Natural killer cell (primary cell): ENCODE measurements around the gene TNS4. TPM values are rescaled to one million over a fixed set of nuclear protein-coding genes. Genes with fewer than 3 reads are reported as not detected.

ENCODE experiments used
- ATAC-seq, 3 donors: fragments of 150-1000 bp in 2 of 3; fragments of 200-7000 bp in 1 of 3; cut with Tn5 transposase; 1 replicate in 1 of 3; 2 replicates in 2 of 3; pipeline ENCODE4 v1.10.0; 2021; ENCODE audit warnings: mild to moderate bottlenecking in 2 of 3, moderate library complexity in 2 of 3
- DNase-seq, 2 donors: peaks; one replicate each; pipeline versions ENCODE4 v3.0.0 to v3.0.0-alpha.2; 2013 to 2021; ENCODE audit warnings: mixed read lengths in 1 of 2
- H3K27ac ChIP-seq: one replicate; pipeline ENCODE4 v1.5.1; 2013; ENCODE audit warnings: mild to moderate bottlenecking, low read length
- H3K27me3 ChIP-seq: one replicate; pipeline ENCODE4 v1.6.1; 2013; ENCODE audit warnings: low read length; ENCODE audit not compliant: control insufficient read depth, insufficient read depth
- H3K36me3 ChIP-seq: one replicate; pipeline ENCODE4 v1.6.1; 2013; ENCODE audit warnings: low read length; ENCODE audit not compliant: control insufficient read depth, insufficient read depth
- H3K4me1 ChIP-seq: one replicate; pipeline ENCODE4 v1.6.1; 2013; ENCODE audit warnings: low read length; ENCODE audit not compliant: control insufficient read depth, insufficient read depth
- H3K4me3 ChIP-seq: one replicate; pipeline ENCODE4 v1.5.1; 2013; ENCODE audit warnings: low read length
- H3K9me3 ChIP-seq: one replicate; pipeline ENCODE4 v1.6.1; 2013; ENCODE audit warnings: low read length; ENCODE audit not compliant: control insufficient read depth, insufficient read depth
- H3K27ac Mint-ChIP-seq, 2 donors: one replicate each; pipeline ENCODE4 v1.8.0; 2022; ENCODE audit warnings: mild to moderate bottlenecking in 2 of 2, mixed read lengths in 2 of 2, moderate library complexity in 1 of 2
- H3K27me3 Mint-ChIP-seq, 2 donors: one replicate each; pipeline ENCODE4 v1.8.0; 2022; ENCODE audit warnings: low read depth in 2 of 2, mixed read lengths in 2 of 2
- H3K36me3 Mint-ChIP-seq: one replicate; pipeline ENCODE4 v1.8.0; 2022; ENCODE audit warnings: mixed read lengths
- H3K4me1 Mint-ChIP-seq, 2 donors: one replicate each; pipeline ENCODE4 v1.8.0; 2022; ENCODE audit warnings: mixed read lengths in 2 of 2
- H3K4me3 Mint-ChIP-seq: one replicate; pipeline ENCODE4 v1.8.0; 2022; ENCODE audit warnings: mild to moderate bottlenecking, moderate library complexity, mixed read lengths
- H3K9me3 Mint-ChIP-seq, 2 donors: one replicate each; pipeline ENCODE4 v1.8.0; 2022; ENCODE audit warnings: mixed read lengths in 2 of 2
- CTCF ChIP-seq: fragments of 200-600 bp; IDR thresholded peaks from one replicate; pipeline ENCODE4 v1.8.0; 2022; ENCODE audit warnings: antibody characterized with exemption
- WGBS: methylation state at CpG from one replicate; pipeline ENCODE4 v1.1.7; 2013; ENCODE audit warnings: missing lambda C conversion rate; ENCODE audit not compliant: insufficient coverage; 5-methylcytosine and 5-hydroxymethylcytosine counted together
- intact Hi-C: fragments of 100-400 bp; cut with micrococcal nuclease; formaldehyde crosslinking; loops from one replicate; pipeline ENCODE4 v1.14.2; 2022
- total RNA-seq, 4 donors: library from RNA; stranded (reverse); fragments of 120-200 nt in 1 of 4; gene quantifications; one replicate each; pipeline versions ENCODE4 v1.2.3 to v1.2.4, GENCODE V29; 2013 to 2022

The TNS4 gene
- total RNA-seq, 3 donors from 2014 or later (not counting 1 experiment from before 2014, with no cell fraction given): 0.65 to 1.8 (median 0.94) TPM

DNA sequence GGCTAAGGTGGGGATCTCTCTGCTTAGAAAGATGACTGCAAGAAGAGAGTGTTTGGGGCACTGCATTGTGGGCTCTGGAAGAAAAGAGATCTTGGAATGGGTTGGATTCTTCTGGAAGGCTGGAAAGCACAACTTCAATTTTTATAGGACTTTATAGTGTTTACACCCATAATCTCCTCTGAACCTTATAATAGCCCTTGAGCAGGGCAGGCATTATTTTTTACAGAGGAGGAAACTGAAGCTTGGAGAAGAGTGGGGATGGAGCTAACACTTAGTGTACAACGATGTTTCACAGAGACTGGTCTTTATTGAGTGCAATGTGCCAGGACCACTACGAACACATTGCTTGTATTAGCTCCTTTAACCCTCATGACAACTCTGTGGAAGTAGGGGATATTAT lies 10.4 kb downstream of the TNS4 start:
- no peak overlapping the region for H3K4me3 ChIP-seq
- intact Hi-C loops: no loop called here
- Mint-ChIP-seq H3K27me3 (peaks cover 0 to 5% of the 10 kb centered on the region in 2 donors), H3K9me3 (no peaks in the 10 kb centered on the region), H3K4me1 (peaks cover 15 to 35% of the 10 kb centered on the region in 2 donors), H3K27ac (no peak overlapping the region), H3K4me3 (no peak overlapping the region), H3K36me3 (no peaks in the 10 kb centered on the region)
- 100% methylated on average over 2 of the region's 2 CpGs for WGBS
- H3K4me1 ChIP-seq: peaks cover 24% of the 10 kb centered on the region
- TF ChIP-seq CTCF: no peak
- ATAC-seq: no peak
- DNase-seq: no peak
- H3K27ac ChIP-seq: no peak overlapping the region
- no peaks in the 10 kb centered on the region for H3K27me3 ChIP-seq
- no peaks in the 10 kb centered on the region for H3K36me3 ChIP-seq
- H3K9me3 ChIP-seq: no peaks in the 10 kb centered on the region

DNA sequence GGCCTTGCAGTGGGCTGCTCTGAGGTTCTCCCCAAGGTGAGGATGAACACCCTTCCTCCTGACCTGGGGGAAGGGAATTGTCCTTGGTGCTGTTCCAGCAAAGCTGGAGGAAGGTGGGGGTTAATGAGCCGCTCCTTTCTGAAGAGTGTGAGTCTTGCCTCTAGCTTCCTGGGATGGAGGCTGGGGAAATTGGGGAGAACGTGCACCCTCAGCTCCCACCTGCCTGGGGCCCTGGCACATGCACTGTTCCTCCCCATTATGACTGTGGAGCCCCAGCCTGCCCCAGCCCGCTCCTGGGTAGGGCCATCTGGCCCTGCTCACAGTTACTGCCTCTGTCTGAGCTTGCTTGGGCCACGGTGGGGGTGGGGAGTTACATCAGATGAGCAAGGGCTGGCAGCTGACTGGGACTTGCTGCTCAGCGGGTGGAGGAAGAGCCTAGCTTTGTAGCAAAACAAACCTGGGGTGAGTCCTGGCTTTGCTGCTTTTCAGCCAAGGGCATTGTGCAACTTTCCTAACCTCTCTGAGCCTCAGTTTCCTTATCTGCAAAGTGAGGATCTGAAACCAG lies 11.1 kb downstream of the TNS4 start:
- Mint-ChIP-seq H3K36me3 (no peaks in the 10 kb centered on the region), H3K9me3 (no peaks in the 10 kb centered on the region), H3K27me3 (peaks cover 0 to 5% of the 10 kb centered on the region in 2 donors), H3K27ac (no peak overlapping the region), H3K4me3 (no peak overlapping the region), H3K4me1 (peaks cover 14 to 35% of the 10 kb centered on the region in 2 donors)
- no peak for TF ChIP-seq CTCF
- no peak for ATAC-seq
- no peaks in the 10 kb centered on the region for H3K27me3 ChIP-seq
- no peak for DNase-seq
- H3K4me3 ChIP-seq: no peak overlapping the region
- H3K27ac ChIP-seq: no peak overlapping the region
- WGBS: 71% methylated on average over 5 of the region's 5 CpGs
- H3K36me3 ChIP-seq: no peaks in the 10 kb centered on the region
- intact Hi-C loops: no loop called here
- no peaks in the 10 kb centered on the region for H3K9me3 ChIP-seq
- H3K4me1 ChIP-seq: peaks cover 24% of the 10 kb centered on the region

DNA sequence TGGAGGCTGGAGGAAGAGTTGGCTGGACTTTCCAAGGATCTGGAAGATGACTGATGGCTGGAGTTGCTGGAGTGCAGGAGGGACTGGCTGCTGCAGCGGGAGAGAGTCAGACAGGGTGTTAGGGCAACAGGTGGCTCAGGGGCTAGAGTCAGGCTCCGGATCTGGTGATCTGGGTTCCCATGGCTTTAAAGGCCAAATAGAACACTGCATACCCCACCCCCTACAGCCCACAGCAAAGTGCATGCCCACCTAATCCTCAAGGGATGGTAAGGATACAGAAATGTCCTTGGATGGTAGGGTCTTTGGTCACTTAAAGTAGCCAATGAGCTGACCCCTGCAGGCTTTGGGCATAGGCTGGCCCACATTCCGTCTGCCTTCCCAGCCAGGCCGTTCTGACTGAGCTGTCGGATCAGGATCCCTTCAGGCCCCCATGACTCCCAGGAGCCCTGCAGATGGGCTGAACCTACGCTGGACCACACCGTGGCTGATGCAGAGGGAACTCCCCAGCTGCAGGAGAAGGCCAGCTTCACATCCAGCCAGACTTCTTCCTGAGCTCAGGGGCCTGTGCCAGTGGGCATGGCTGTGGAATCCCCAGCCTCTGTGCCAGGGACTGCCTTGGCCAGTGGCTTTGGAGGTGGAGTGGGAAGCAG lies 13.9 kb downstream of the TNS4 start:
- Histone ChIP-seq H3K27ac (no peak overlapping the region), H3K36me3 (no peaks in the 10 kb centered on the region), H3K9me3 (no peaks in the 10 kb centered on the region), H3K4me1 (peaks cover 28% of the 10 kb centered on the region), H3K27me3 (no peaks in the 10 kb centered on the region), H3K4me3 (no peak overlapping the region)
- peaks cover 11 to 55% of the 10 kb centered on the region in 2 donors for H3K4me1 Mint-ChIP-seq
- ATAC-seq (no peak), DNase-seq (no peak)
- no peak overlapping the region for H3K27ac Mint-ChIP-seq
- peaks cover 0 to 5% of the 10 kb centered on the region in 2 donors for H3K27me3 Mint-ChIP-seq
- no peak overlapping the region for H3K4me3 Mint-ChIP-seq
- no peak for TF ChIP-seq CTCF
- intact Hi-C loops: no loop called here
- H3K36me3 Mint-ChIP-seq: no peaks in the 10 kb centered on the region
- WGBS: 94% methylated on average over 7 of the region's 7 CpGs
- no peaks in the 10 kb centered on the region for H3K9me3 Mint-ChIP-seq
